OCI-LY1 (cell line): ENCODE measurements around the gene GNA12.

Source experiments
- CTCF ChIP-seq: fragments of 200-600 bp; sonication (generic), shearing (Covaris generic); IDR thresholded peaks from 2 replicates; pipeline ENCODE4 v1.5.1; 2017; ENCODE audit warnings: mild to moderate bottlenecking, antibody characterized with exemption, low read length, moderate library complexity, mixed read lengths
- EZH2 ChIP-seq: fragments of 200-600 bp; sonication (generic), shearing (Covaris generic); IDR thresholded peaks from 2 replicates; pipeline ENCODE4 v1.8.0; 2017; ENCODE audit warnings: borderline replicate concordance, mixed run types, mild to moderate bottlenecking, antibody characterized with exemption, low read length, moderate library complexity, mixed read lengths

DNA sequence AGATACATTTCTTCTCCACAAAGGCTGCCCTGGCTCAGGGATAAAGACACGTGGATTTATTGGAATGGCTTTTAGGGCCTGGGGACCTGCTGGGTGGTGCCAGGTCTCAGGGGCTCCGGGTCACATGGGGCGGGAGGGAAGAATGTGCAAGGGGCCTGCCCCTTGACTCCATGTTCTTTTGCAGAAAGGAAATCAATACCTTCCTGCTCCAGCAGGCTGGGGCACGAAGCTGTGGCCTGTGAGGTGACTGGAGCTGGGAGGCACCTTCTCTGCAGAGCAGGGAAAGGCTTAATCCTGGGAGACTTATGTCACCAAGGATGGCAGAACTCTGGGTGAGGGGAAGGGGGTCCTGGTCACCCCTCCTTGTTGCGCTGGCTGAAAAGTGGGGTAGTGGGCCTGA, 42.3 kb upstream of the GNA12 start:
- TF ChIP-seq CTCF (no peak), EZH2 (no peak)
